DMS79 treated with DMSO at 0.1 percent for 48 hours (cell line): ENCODE data around the gene ZNF823.
A peak's percentile ranks its signal among the peaks of the same experiment; 100 is the strongest.
"Not testable (repeated sequence)": the region's sequence is repeated elsewhere in the genome, so short reads cannot be mapped to it uniquely, and the experiment has no call there.

Experiments
- DNase-seq: peaks from one replicate; lab custom pipeline; 2025; lab: John Stamatoyannopoulos, UW

Gene ZNF823

GRCh38 chr19:11738746-11739620, at the start of gene ZNF823:
ZNF823 (minus strand) TSS chr19:11738946; CDS start chr19:11738819, 127 bp downstream.
- DNase-seq: peak; percentile 99

- DNase-seq: no peak
These were observed 48.8 kb upstream of the ZNF823 start for GRCh38 chr19:11787536-11787935.

- no peak for DNase-seq
These were observed 45.6 kb upstream of the ZNF823 start for GRCh38 chr19:11784356-11784755.

GRCh38 chr19:11783767-11784166, 45.0 kb upstream of the ZNF823 start:
- DNase-seq: no peak

DNA sequence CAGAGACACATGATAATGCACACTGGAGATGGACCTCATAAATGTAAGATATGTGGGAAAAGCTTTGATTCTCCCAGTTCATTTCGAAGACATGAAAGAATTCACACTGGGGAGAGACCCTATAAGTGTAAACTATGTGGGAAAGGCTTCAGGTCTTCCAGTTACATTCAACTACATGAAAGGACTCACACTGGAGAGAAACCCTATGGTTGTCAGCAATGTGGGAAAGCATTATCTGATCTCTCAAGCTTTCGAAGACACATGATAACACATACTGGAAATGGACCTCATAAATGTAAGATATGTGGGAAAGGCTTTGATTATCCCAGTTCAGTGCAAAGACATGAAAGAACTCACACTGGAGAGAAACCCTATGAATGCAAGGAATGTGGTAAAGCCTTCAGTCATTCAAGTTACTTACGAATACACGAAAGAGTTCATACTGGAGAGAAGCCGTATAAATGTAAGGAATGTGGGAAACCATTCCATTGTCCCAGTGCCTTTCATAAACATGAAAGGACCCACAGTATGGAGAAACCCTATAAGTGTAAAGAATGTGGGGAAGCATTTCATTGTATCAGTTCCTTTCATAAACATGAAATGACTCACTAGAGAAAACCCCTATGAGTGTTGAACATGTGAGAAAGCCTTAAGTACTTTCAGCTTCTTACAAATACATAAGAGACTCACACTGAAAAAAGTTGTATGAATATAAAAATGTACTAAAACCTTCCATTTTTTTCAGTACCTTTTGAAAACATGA, 42.7 kb upstream of the ZNF823 start:
- no peak for DNase-seq

GRCh38 chr19:11780431-11781020, 41.8 kb upstream of the ZNF823 start:
- no peak for DNase-seq

- DNase-seq: not testable (repeated sequence)
These were observed 37.9 kb upstream of the ZNF823 start for GRCh38 chr19:11776669-11777068.

DNA sequence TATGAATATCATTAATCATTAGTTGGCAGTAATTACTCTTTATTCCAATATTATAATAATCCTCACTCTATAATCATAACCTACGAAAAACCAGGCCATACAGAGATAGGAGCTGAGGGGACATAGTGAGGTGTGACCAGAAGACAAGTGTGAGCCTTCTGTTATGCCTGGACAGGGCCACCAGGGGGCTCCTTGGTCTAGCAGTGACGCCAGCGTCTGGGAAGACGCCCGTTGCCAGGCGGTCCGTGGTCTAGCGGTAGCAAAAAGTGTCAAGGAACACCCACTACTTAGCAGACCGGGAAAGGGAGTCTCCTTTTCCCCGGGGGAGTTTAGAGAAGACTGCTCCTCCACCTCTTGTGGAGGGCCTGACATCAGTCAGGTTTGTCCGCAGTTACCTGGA, 32.8 kb upstream of the ZNF823 start:
- DNase-seq: not testable (repeated sequence)

DNA sequence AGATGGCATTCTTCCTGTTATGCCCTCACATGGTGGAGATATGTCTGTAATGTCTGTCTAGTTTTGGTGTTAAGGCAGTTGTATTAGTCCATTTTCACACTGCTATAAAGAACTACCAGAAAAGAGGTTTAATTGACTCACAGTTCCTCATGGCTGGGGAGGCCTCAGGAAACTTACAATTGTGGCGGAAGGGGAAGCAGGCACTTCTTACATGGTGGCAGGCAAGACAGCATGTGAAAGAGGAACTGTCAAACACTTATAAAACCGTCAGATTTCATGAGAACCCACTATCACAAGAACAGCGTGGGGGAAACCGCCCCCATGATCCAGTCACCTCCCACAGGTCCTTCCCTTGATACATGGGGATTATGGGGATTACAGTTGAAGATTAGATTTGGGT, 31.2 kb upstream of the ZNF823 start:
- no peak for DNase-seq

DNA sequence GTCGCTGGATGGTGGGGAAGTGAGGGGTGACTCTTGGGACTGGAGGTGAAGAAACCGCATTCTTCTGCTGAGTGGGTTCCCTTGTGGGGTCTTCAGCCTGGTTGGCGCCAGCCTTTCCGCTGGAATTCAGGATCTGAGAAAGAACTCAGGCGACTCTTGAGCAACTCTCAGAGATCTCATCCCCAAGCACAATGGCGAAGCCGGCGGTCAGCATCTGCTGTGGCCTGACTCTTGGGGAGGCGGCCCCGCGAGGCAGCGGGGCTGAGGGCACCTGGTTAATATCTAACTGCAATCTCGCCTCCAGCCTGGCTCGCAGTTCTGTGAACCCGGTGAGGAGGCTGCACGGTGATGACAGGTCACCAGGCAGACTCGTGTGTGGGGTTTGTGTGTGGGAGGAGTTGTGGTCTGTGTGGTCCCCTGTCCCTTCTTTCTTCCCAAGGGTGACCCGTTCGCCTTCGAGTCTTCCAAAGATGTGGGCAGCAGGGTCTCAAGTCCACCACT, 28.9 kb upstream of the ZNF823 start:
- peak; percentile 22 for DNase-seq

- peak; percentile 91 for DNase-seq
These were observed 28.1 kb upstream of the ZNF823 start, which contains the start of gene ZNF441 for GRCh38 chr19:11766597-11767591. ZNF441 (plus strand) TSS chr19:11767000; CDS start chr19:11767194, 194 bp downstream.

- no peak for DNase-seq
These were observed 24.9 kb upstream of the ZNF823 start for GRCh38 chr19:11763611-11764010.

DNA sequence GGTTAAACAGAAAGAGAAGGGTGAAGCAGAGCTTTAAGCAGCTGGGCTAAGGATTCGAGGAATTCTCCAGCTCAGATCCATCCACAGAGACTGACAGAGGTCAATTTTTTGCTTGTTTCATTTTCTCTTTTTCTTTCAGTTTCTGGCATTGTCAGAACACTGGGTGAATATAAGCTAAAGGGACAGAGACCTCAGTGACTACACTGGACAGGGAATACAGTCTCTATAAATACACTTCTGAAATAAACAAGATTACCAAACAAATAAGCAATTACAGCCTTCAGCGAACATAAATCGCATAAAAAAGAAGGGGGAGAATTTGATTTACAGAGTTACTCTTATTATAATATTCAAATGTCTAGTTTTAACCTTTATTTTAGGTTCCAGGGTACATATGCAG, 24.4 kb upstream of the ZNF823 start:
- no peak for DNase-seq

DNA sequence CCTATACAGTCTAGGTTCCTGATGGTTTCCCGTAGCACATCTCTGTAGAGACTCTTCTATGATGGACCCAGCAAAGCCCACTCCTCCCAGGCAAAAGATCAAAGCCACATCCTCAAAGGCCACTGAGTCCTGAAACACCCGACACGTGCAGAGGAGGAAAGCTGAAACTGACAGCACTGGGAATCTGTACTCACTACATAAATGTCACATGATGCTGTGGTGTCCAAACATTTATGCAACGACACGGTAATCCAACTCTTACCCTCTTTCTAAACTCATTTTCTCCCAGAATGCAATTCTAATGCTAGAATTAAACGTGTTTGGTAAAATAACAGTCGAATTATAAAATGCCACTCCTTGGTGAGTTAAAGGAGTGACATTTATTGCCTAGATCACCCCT, 21.1 kb upstream of the ZNF823 start:
- DNase-seq: no peak

- DNase-seq: no peak
These were observed 18.2 kb upstream of the ZNF823 start for GRCh38 chr19:11756965-11757364.

- no peak for DNase-seq
These were observed 15.9 kb upstream of the ZNF823 start for GRCh38 chr19:11754663-11755062.

DNA sequence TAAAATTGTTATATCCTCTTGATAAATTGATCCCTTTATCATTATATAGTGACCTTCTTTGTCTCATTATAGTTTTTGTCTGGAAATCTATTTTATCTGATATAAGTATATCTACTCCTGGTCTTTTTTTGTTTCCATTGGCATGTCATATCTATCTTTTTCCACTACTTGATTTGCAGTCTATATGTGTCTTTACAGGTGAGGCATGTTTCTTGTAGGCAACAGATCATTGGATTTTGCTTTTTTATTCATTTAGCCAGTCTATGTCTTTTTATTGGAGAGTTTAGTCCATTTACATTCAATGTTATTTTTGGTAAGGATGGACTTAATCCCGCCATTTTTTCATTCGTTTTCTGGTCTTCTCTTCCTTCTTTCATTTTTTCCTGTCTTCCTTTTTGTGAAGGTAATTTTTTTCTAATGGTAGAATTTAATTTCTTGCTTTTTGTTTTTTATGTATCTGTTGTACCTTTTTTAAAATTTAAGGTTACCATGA, 13.5 kb upstream of the ZNF823 start:
- DNase-seq: no peak

DNA sequence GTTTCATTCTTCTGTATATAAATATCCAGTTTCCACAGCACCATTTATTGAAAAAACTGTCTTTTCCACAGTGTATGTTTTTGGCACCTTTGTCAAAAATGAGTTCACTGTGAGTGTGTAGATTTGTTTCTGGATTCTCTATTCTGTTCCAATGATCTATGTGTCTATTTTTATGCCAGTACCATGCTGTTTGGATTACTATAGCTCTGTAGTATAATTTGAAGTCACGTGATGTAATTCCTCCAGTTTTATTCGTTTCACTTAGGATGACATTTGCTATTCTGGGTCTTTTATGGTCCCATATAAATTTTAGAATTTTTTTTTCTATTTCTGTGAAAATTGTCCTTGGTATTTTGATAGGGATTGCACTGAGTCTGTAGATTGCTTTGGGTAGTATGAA, 11.0 kb upstream of the ZNF823 start:
- DNase-seq: no peak

- no peak for DNase-seq
These were observed 8.5 kb upstream of the ZNF823 start for GRCh38 chr19:11747277-11747676.

- DNase-seq: no peak
These were observed 7.1 kb upstream of the ZNF823 start for GRCh38 chr19:11745869-11746268.
